Spinal cord (tissue), 10 donors: ENCODE measurements around the gene PLXNA4. TPM values are rescaled to one million over a fixed set of nuclear protein-coding genes. Genes with fewer than 3 reads are reported as not detected.
A peak's percentile ranks its signal among the peaks of the same experiment; 100 is the strongest.

ENCODE experiments used
- DNase-seq, 6 donors: peaks; one replicate each; pipeline versions ENCODE4 v3.0.0 to v3.0.0-alpha.2; 2013 to 2015; ENCODE audit warnings: low spot score in 6 of 6, low read depth in 4 of 6
- H3K27ac ChIP-seq: one replicate; pipeline ENCODE4 v1.5.1; 2013; ENCODE audit warnings: low read depth, low read length, control low read depth
- H3K27me3 ChIP-seq: one replicate; pipeline ENCODE4 v1.6.1; 2013; ENCODE audit warnings: low read length; ENCODE audit not compliant: control insufficient read depth, insufficient read depth
- H3K36me3 ChIP-seq: one replicate; pipeline ENCODE4 v1.6.1; 2013; ENCODE audit warnings: low read length; ENCODE audit not compliant: control insufficient read depth, insufficient read depth
- H3K4me1 ChIP-seq: one replicate; pipeline ENCODE4 v1.6.1; 2013; ENCODE audit warnings: low read length; ENCODE audit not compliant: control insufficient read depth, insufficient read depth
- H3K4me3 ChIP-seq: one replicate; pipeline ENCODE4 v1.5.1; 2013; ENCODE audit warnings: low read depth, low read length, control low read depth
- H3K9me3 ChIP-seq: one replicate; pipeline ENCODE4 v1.6.1; 2013; ENCODE audit warnings: low read length; ENCODE audit not compliant: control insufficient read depth, insufficient read depth
- WGBS: methylation state at CpG from one replicate; pipeline ENCODE4 v1.1.5; 2013; ENCODE audit warnings: missing lambda C conversion rate; ENCODE audit not compliant: insufficient coverage; 5-methylcytosine and 5-hydroxymethylcytosine counted together
- polyA plus RNA-seq, 2 donors: library from polyadenylated mRNA; unstranded; fragments of 120-200 nt; gene quantifications; one replicate each; pipeline ENCODE4 v1.2.1, GENCODE V29; 2013; ENCODE audit not compliant: insufficient read length in 2 of 2
- total RNA-seq, 2 donors: library from RNA; depleted of rRNA in 1 of 2; stranded (reverse); fragments of 120-200 nt in 1 of 2; fragments of >200 nt in 1 of 2; gene quantifications; one replicate each; pipeline versions ENCODE4 v1.2.3 to v1.2.4, GENCODE V29; 2013 to 2014
- donor health status: healthy.

Gene PLXNA4
- total and polyA plus RNA-seq, 4 donors = 13.8 to 29.7 (median 23.2) TPM

DNA sequence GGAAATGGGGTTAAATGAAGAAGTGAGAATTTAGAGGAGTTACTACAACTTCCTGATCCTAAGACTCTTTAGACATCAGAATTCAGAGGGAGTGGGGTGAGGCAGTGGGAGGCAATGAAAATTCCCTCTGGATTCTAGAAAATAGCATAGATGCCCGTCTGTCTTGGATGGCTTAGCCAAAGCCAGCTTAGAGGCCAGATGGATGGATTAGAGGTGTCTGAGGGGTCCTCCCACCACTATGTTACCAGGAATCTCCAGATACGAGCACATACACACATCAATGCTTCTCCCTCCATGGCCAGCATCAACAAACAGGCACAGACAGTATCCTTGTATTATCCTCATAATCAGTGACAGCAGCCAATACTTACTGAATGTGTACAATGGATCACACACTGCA is 418.1 kb downstream of the PLXNA4 start:
- 83% methylated on average over 1 of the region's 2 CpGs for WGBS
- H3K27ac ChIP-seq = no peak overlapping the region
- H3K36me3 ChIP-seq = peaks cover 58% of the 10 kb centered on the region
- DNase-seq = peak in 1 of 6 donors; percentile 49
- H3K9me3 ChIP-seq = no peaks in the 10 kb centered on the region
- H3K27me3 ChIP-seq = no peaks in the 10 kb centered on the region
- H3K4me3 ChIP-seq = no peak overlapping the region
- H3K4me1 ChIP-seq = peaks cover 38% of the 10 kb centered on the region

DNA sequence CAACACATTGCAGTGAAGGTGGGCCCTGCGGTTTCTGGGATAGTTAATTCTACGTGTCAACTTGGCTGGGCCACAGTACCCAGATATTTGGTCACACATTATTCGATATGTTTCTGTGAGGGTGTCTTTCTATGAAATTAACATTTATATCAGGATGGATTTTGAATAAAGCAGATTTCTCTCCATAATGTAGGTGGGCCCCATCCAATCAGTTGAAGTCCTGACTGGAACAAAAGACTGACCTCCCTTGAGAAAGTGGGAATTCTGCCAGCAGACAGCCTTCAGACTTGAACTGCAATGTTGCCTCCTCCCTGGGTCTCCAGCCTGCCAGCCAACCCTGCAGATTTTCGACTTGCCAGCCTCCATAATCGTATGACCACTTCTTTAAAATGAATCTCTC is 420.6 kb downstream of the PLXNA4 start:
- 93% methylated on average over 4 of the region's 5 CpGs for WGBS
- Histone ChIP-seq H3K36me3 (peaks cover 51% of the 10 kb centered on the region), H3K9me3 (no peaks in the 10 kb centered on the region), H3K4me1 (peaks cover 16% of the 10 kb centered on the region), H3K4me3 (no peak overlapping the region), H3K27ac (no peak overlapping the region), H3K27me3 (no peaks in the 10 kb centered on the region)
- no peak for DNase-seq

DNA sequence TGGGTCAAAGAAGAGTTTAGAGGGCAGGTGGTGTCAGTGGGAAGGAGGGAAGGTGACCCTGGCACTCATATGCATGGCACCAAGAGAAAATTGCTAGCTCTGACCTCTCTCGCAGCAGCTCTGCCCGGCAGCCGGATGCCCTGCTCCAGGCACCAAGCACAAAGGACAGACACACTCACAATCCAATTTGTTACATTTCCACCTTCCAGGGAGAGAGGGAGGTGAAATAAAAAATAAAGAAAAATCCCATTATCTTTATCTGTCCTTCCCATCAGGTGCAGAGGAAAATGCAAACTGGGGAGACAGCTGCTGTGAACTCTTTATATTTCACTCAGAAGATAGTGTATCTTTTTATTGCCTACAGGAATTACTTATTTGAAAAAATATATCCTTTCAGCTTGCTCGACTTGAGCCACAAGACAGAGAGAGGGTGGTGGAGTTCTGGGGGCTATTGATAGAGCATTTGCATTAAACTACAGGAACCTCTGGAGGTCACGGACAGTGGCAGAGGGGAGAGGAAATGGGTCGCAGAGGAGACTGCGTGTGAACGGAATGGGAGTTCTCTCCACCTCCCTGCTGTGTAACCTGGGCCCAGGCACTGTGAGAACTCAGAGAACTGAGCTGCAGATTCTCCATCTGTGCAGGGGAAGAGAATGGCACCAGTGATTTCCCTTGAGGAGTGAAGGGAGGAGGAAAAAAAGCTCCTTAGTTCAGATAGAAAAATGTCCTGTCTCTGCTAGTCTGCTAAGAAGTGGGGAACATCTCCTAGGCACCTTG is 421.4 kb downstream of the PLXNA4 start:
- peaks cover 57% of the 10 kb centered on the region for H3K36me3 ChIP-seq
- peaks cover 16% of the 10 kb centered on the region for H3K4me1 ChIP-seq
- H3K27me3 ChIP-seq = no peaks in the 10 kb centered on the region
- DNase-seq = peak in 1 of 6 donors; percentile 34
- H3K4me3 ChIP-seq = no peak overlapping the region
- no peak overlapping the region for H3K27ac ChIP-seq
- WGBS = 47% methylated on average over 4 of the region's 8 CpGs
- H3K9me3 ChIP-seq = no peaks in the 10 kb centered on the region

DNA sequence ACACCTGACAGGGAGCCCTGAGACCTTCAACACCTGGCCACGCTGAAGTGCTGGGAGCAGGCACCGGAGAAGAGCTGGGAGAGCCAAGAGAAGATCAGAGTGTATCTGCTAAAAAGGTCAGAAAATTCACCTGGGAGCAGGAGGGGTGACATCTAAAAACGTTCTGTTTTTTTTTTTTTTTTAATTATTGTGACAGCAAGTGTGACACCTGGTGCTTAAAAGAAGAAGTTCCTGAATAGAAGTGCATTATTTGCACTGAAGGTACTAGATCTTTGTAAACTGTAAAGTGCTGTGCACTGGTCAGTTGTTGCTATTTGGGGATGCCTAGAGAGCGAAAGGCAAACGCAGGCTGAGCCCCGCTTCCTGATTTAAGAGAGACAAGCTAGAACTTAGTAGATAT is 422.0 kb downstream of the PLXNA4 start:
- WGBS = 79% methylated on average over 6 of the region's 6 CpGs

DNA sequence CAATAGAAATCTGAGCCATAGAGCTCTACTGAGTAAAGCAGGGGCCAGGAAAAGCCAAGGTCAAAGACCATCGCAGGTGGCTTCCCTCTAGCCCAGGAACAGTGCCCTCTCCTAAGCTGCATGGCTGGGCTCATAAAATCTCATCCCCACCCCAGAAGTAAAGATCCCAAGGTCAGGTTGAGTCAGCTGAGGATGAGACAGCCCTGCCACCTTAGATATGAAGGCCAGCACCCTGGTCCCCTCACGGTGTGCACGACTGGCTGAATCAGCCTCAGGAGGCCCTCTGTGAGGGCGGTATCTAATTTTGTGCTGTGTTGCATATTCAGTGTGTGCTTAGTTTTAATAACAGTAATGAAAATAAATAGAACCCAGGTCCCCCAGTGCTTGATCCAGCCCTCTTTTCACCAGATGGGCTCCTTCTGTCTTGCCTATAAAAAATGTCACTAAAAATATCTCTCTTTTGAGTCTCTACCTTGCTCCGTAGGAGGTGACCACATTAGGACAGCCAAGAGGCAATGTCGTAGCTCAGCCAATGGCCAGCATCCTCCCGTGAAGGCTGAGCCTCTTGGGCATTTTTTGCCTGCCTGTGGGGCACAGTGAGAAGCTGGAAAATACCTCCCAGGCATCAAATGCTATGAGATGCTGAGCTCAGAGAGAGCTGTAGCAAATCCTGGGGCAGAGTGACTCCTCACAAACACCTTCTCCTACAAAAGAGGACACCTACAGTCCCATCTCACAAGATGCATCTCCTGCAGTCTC is 424.0 kb downstream of the PLXNA4 start:
- no peaks in the 10 kb centered on the region for H3K9me3 ChIP-seq
- H3K4me1 ChIP-seq = peaks cover 17% of the 10 kb centered on the region
- no peaks in the 10 kb centered on the region for H3K27me3 ChIP-seq
- WGBS = 90% methylated on average over 3 of the region's 7 CpGs
- DNase-seq = no peak
- H3K4me3 ChIP-seq = no peak overlapping the region
- no peak overlapping the region for H3K27ac ChIP-seq
- peaks cover 36% of the 10 kb centered on the region for H3K36me3 ChIP-seq

More for the DNA sequence above, 422.0 kb downstream of the PLXNA4 start:
- Histone ChIP-seq H3K9me3 (no peaks in the 10 kb centered on the region), H3K4me1 (peaks cover 20% of the 10 kb centered on the region), H3K36me3 (peaks cover 50% of the 10 kb centered on the region), H3K27me3 (no peaks in the 10 kb centered on the region), H3K27ac (no peak overlapping the region), H3K4me3 (no peak overlapping the region)
- no peak for DNase-seq

- Histone ChIP-seq H3K4me1 (peaks cover 13% of the 10 kb centered on the region), H3K4me3 (no peak overlapping the region), H3K9me3 (no peaks in the 10 kb centered on the region), H3K27me3 (no peaks in the 10 kb centered on the region), H3K36me3 (peaks cover 29% of the 10 kb centered on the region), H3K27ac (no peak overlapping the region)
- no CpG with 5 or more reads among the region's 2 CpGs for WGBS
- DNase-seq = no peak
These were observed 425.6 kb downstream of the PLXNA4 start for GRCh38 chr7:132150711-132151110.

DNA sequence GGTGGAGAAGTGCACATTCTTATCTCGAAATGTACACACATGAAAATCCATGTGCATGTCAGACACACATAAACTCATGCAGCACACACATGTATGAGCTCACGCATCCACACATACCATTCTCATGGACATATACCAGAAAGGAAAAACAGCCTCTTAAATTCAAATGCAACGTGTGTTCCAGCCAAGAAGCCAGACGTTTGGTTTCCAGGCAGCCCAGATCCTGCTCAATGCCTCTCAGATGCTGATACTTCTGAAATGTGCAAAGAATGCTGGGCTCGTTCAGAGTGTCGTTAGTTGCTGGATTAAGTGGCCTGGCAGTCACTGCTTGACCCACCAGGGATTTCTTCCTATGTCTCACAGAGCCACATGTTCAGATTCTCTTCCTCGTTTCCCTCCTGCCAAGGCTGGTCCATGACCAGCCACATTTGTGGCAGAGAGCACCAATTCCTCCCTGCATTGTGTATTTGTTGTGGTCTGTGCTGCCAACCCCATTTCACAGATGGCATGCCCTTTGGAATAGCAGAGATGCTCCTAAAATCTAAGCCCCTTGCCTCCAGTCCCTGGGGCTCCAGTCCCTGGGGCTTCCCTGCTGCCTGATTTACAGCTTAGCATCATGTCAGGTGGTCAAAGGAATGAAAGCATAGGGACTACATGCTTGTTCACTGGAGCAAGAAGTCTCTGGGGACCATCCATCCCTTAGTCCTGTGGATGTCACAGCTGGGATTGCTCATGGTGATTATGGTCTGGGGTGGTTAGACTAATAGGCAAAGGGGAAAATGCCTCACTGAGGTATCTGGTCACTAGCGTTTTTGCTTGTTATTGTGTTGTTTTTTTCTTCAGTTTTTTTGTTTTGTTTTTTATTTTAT is 426.6 kb downstream of the PLXNA4 start:
- H3K27me3 ChIP-seq = no peaks in the 10 kb centered on the region
- peaks cover 31% of the 10 kb centered on the region for H3K36me3 ChIP-seq
- no peak overlapping the region for H3K27ac ChIP-seq
- peak in 2 of 6 donors; percentile 33 to 63 for DNase-seq
- H3K4me1 ChIP-seq = peaks cover 10% of the 10 kb centered on the region
- H3K9me3 ChIP-seq = no peaks in the 10 kb centered on the region
- 38% methylated on average over 3 of the region's 8 CpGs for WGBS
- no peak overlapping the region for H3K4me3 ChIP-seq

DNA sequence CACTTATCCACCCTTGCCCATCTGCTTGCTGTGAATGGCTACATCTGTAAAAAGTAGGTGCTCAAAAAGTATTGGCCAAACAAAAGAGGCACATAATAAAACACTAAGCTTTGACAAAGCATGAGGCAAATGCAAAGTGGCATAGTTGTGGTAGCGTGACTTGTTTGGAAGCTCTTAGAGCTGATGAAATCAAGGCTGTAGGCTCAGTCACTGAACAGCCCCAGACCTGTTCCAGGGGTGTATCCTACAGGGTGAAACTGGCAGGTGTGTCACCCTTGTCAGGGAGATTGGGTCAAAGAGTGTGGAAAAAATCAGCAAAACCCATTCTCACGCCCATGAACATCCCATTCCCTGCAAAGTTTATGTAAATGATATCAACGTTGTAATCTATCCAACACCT is 427.4 kb downstream of the PLXNA4 start:
- Histone ChIP-seq H3K27me3 (no peaks in the 10 kb centered on the region), H3K9me3 (no peaks in the 10 kb centered on the region), H3K4me1 (peaks cover 10% of the 10 kb centered on the region), H3K36me3 (peaks cover 29% of the 10 kb centered on the region), H3K27ac (no peak overlapping the region), H3K4me3 (no peak overlapping the region)
- DNase-seq = no peak
- WGBS = 100% methylated on average over 1 of the region's 3 CpGs

GRCh38 chr7:132145466-132145865 is 430.8 kb downstream of the PLXNA4 start:
- H3K27ac ChIP-seq = no peak overlapping the region
- peaks cover 24% of the 10 kb centered on the region for H3K4me1 ChIP-seq
- 52% methylated on average over 5 of the region's 8 CpGs for WGBS

More at GRCh38 chr7:132145466-132145865, 430.8 kb downstream of the PLXNA4 start:
- Histone ChIP-seq H3K9me3 (no peaks in the 10 kb centered on the region), H3K4me3 (no peak overlapping the region), H3K36me3 (peaks cover 21% of the 10 kb centered on the region), H3K27me3 (no peaks in the 10 kb centered on the region)
- DNase-seq = peak in 4 of 6 donors; percentile 28 to 89 (median 56)
